ENCODE results near the gene ITGB6. TPM values are rescaled to one million over a fixed set of nuclear protein-coding genes. Genes with fewer than 3 reads are reported as not detected.

Gene ITGB6
- total and polyA plus RNA-seq, 2 of the 4 experiments (the other 2 are of a cell fraction) = under 0.01 TPM; not detected in 1

GRCh38 chr2:160169988-160170387 is 30.1 kb downstream of the ITGB6 start:
- Histone ChIP-seq H4K20me1 (ENCODE audit: insufficient read depth, low read length) (no peaks in the 10 kb centered on the region), H2BK20ac (ENCODE audit: low read depth, low read length) (no peak overlapping the region), H4K8ac (ENCODE audit: low read depth in 2 of 2, low read length in 2 of 2) (no peak overlapping the region), H2BK15ac (ENCODE audit: low read depth, low read length) (no peak overlapping the region), H3K4me3 (ENCODE audit: insufficient read depth, low read depth, low read length) (no peak overlapping the region), H3K56ac (ENCODE audit: extremely low read depth, insufficient read depth, low read length) (no peak overlapping the region), H3K4me1 (ENCODE audit: control insufficient read depth, insufficient read depth, low read length) (no peaks in the 10 kb centered on the region), H3K9me3 (ENCODE audit: control insufficient read depth, insufficient read depth, low read length) (no peaks in the 10 kb centered on the region), H2BK120ac (ENCODE audit: low read depth, low read length) (no peak overlapping the region), H3K9me1 (ENCODE audit: insufficient read depth, low read length) (no peaks in the 10 kb centered on the region), H3K36me3 (ENCODE audit: control insufficient read depth, insufficient read depth, low read length) (no peaks in the 10 kb centered on the region), H2AK9ac (replicated peaks; ENCODE audit: low read depth, low read length, poor library complexity) (no peak overlapping the region), H3K79me1 (ENCODE audit: low read depth in 1 of 2, low read length in 2 of 2) (no peaks in the 10 kb centered on the region), H3K27me3 (ENCODE audit: control insufficient read depth, insufficient read depth, low read length) (no peaks in the 10 kb centered on the region), H3K4ac (ENCODE audit: low read depth, low read length) (no peak overlapping the region), H4K5ac (ENCODE audit: low read depth, low read length) (no peak overlapping the region), H3K4me2 (ENCODE audit: low read depth, low read length) (no peak overlapping the region), H3K27ac (ENCODE audit: insufficient read depth, low read length) (no peak overlapping the region), H2AFZ (replicated peaks; ENCODE audit: low read length, poor library complexity) (no peak overlapping the region), H2BK5ac (ENCODE audit: low read depth, low read length, poor library complexity, severe bottlenecking) (no peak overlapping the region), H3K14ac (replicated peaks; ENCODE audit: low read depth, low read length) (no peak overlapping the region), H3K18ac (ENCODE audit: low read depth, low read length) (no peak overlapping the region), H2AK5ac (ENCODE audit: low read depth, low read length) (no peak overlapping the region), H3K9ac (ENCODE audit: low read depth, low read length) (no peak overlapping the region), H3K23ac (ENCODE audit: low read depth, low read length) (no peak overlapping the region), H4K91ac (ENCODE audit: insufficient read depth, low read depth, low read length) (no peak overlapping the region)
- ChIA-PET POLR2A (ENCODE audit: unreplicated experiment) (no interaction called here), CTCF (interaction anchor here (0.6 kb wide), 1 partner anchor 9 kb away, joined by 3 read pairs; no protein-coding TSS in a partner anchor)
- dilution Hi-C loops (cut with HindIII; ENCODE audit: low sequenced_read_pairs, unreplicated experiment) (no loop called here), intact Hi-C loops (cut with micrococcal nuclease) (no loop called here), in situ Hi-C loops (cut with MboI; ENCODE audit: low sequenced_read_pairs) (no loop called here)
- no peak for DNase-seq
- no peak for ATAC-seq (ENCODE audit: low read depth)
- no peak for TF ChIP-seq FOS (IDR thresholded peaks at IDR 0.05; ENCODE audit: low read depth, low read length)
- no peak for TF ChIP-seq RAD21 (IDR thresholded peaks at IDR 0.05; ENCODE audit: low read length)
- TF ChIP-seq RFX5 (IDR thresholded peaks at IDR 0.05; ENCODE audit: low read depth, low read length) = no peak
- TF ChIP-seq MXI1 (IDR thresholded peaks at IDR 0.05; ENCODE audit: borderline replicate concordance, low read depth, low read length) = no peak
- no peak for TF ChIP-seq MAZ (IDR thresholded peaks at IDR 0.05; ENCODE audit: borderline replicate concordance, low read depth, low read length)
- no peak for TF ChIP-seq RCOR1 (IDR thresholded peaks at IDR 0.05; ENCODE audit: insufficient replicate concordance, low read length)
- no peak for TF ChIP-seq POLR2A (IDR thresholded peaks at IDR 0.05; ENCODE audit: low read depth, low read length)
- no peak for TF ChIP-seq CHD1 (IDR thresholded peaks at IDR 0.05; ENCODE audit: low read depth, low read length)
- TF ChIP-seq, protein P1, sequence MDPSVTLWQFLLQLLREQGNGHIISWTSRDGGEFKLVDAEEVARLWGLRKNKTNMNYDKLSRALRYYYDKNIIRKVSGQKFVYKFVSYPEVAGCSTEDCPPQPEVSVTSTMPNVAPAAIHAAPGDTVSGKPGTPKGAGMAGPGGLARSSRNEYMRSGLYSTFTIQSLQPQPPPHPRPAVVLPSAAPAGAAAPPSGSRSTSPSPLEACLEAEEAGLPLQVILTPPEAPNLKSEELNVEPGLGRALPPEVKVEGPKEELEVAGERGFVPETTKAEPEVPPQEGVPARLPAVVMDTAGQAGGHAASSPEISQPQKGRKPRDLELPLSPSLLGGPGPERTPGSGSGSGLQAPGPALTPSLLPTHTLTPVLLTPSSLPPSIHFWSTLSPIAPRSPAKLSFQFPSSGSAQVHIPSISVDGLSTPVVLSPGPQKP (IDR thresholded peaks at IDR 0.05; ENCODE audit: borderline replicate concordance, low read depth, low read length) = no peak
- TF ChIP-seq SMC3 (IDR thresholded peaks at IDR 0.05; ENCODE audit: low read depth, low read length) = no peak
- no TSS peak for BruUV-seq (replicated peaks)
